Measurements from ENCODE around the gene ESD. TPM values are rescaled to one million over a fixed set of nuclear protein-coding genes. Genes with fewer than 3 reads are reported as not detected.
A peak's percentile ranks its signal among the peaks of the same experiment; 100 is the strongest.

The ESD gene
- total RNA-seq, 1 donor from 2014 or later = 42.4 TPM

DNA sequence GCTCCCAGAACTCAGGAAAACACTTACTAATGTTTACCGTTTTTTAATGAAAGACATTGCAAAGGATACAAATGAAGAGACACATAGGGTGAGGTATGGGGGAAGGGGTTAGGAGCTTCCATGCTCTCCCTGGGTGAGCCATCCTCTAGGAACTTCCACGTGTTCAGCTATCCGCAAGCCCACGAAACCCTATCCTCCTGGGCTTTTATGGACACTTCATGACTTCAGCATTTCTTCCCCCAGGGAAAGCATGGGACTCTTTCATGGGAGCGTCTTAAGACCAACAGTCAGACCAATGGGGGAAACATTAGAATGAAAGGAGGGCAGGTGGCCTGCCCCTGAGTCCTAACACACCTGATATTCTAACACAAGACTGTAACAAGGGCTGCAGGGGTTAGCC, 6.6 kb upstream of the ESD start:
- TF ChIP-seq, protein P1, sequence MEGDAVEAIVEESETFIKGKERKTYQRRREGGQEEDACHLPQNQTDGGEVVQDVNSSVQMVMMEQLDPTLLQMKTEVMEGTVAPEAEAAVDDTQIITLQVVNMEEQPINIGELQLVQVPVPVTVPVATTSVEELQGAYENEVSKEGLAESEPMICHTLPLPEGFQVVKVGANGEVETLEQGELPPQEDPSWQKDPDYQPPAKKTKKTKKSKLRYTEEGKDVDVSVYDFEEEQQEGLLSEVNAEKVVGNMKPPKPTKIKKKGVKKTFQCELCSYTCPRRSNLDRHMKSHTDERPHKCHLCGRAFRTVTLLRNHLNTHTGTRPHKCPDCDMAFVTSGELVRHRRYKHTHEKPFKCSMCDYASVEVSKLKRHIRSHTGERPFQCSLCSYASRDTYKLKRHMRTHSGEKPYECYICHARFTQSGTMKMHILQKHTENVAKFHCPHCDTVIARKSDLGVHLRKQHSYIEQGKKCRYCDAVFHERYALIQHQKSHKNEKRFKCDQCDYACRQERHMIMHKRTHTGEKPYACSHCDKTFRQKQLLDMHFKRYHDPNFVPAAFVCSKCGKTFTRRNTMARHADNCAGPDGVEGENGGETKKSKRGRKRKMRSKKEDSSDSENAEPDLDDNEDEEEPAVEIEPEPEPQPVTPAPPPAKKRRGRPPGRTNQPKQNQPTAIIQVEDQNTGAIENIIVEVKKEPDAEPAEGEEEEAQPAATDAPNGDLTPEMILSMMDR (IDR thresholded peaks at IDR 0.05; ENCODE audit: insufficient read depth, low read length, severe bottlenecking) = no peak
- Histone ChIP-seq H3K4me3 (ENCODE audit: low read depth, low read length) (no peak overlapping the region), H3K36me3 (ENCODE audit: control insufficient read depth, insufficient read depth, low read length) (no peaks in the 10 kb centered on the region), H3K27me3 (ENCODE audit: control insufficient read depth, insufficient read depth, low read length) (no peaks in the 10 kb centered on the region)
- FAIRE-seq (no peak), DNase-seq (ENCODE audit: low read depth) (no peak)

DNA sequence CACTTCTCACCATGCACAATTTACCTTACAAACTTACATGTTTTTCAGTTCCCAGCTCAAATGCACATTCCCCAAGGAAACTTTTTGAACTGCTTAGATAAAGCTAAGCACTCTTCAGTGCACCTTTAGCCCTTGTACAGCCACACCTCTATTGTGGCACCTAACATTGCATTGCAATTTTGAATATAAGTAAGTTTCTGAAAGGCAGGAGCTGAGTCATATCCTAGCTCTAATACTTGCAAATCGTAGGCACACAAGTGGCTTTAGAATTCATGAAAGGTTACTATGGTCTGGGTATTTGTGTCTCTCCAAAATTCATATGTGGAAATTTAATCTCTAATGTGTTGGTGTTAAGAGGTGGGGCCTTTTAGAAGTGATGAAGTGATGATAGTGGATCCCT, 4.9 kb upstream of the ESD start:
- FAIRE-seq = no peak

DNA sequence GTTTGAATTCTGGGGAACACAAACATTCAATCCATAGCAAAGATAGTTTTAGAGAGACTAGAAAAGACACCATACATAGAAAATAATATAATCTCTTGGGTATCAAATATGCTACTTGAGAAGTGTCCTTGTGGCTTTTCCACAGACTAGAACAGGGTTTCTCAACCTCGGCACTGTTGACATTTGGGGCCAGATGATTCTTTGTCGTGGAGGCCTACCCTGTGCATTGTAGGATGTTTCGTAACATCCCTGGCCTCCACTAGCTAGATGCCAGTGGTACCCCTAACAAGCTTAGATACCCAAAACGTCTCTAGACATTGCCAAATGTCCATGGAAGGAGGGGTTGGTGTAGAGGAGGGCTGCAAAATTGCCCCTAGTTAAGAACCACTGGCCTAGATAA, 2.2 kb upstream of the ESD start:
- FAIRE-seq = no peak
- no peak for DNase-seq (ENCODE audit: low read depth)
- TF ChIP-seq, protein P1 (IDR thresholded peaks at IDR 0.05; ENCODE audit: insufficient read depth, low read length, severe bottlenecking) = no peak
- no peaks in the 10 kb centered on the region for H3K27me3 ChIP-seq (ENCODE audit: control insufficient read depth, insufficient read depth, low read length)
- no peaks in the 10 kb centered on the region for H3K36me3 ChIP-seq (ENCODE audit: control insufficient read depth, insufficient read depth, low read length)
- H3K4me3 ChIP-seq (ENCODE audit: low read depth, low read length) = no peak overlapping the region

More for the DNA sequence above, 4.9 kb upstream of the ESD start:
- DNase-seq (ENCODE audit: low read depth) = peak; percentile 51
- no peaks in the 10 kb centered on the region for H3K36me3 ChIP-seq (ENCODE audit: control insufficient read depth, insufficient read depth, low read length)
- TF ChIP-seq, protein P1 (IDR thresholded peaks at IDR 0.05; ENCODE audit: insufficient read depth, low read length, severe bottlenecking) = no peak
- no peaks in the 10 kb centered on the region for H3K27me3 ChIP-seq (ENCODE audit: control insufficient read depth, insufficient read depth, low read length)
- no peak overlapping the region for H3K4me3 ChIP-seq (ENCODE audit: low read depth, low read length)

DNA sequence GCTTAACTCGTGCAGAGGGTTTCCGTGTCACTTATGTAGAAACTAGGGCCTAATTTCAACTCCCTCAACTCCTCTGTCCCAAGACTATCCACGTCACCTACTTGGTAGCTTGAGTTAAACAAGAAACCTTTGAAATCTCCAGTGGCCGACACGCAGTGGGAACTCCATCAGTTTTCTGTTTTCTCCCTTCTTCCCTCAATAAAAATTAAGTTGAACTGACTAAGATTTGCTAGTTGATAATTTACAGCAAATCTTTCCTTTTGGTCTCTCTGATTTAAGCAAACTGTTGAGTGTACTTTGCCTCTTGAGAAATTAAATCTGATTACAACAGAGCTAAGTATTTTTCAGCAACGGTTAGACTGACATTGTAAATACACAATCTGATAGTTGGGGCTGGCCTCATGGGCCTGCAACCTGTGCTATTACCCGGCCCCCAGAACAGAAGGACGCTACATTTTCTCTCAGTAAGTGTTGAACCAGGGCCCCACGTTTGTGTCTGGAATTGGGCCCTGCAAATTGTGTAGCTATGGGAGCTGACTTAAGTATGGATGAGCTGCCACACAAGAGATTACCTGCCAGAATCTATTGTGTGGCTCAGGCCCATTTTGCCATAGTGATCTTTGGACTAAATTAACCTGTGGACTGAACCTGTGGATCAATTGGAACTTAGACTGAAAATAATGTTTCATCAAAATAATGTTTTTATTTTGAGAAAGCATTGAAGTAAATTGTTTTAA, 708 bp upstream of the ESD start:
- Histone ChIP-seq H3K27me3 (ENCODE audit: control insufficient read depth, insufficient read depth, low read length) (no peaks in the 10 kb centered on the region), H3K4me3 (ENCODE audit: low read depth, low read length) (peak overlapping the region; percentile 99), H3K36me3 (ENCODE audit: control insufficient read depth, insufficient read depth, low read length) (no peaks in the 10 kb centered on the region)
- FAIRE-seq = no peak
- TF ChIP-seq, protein P1 (IDR thresholded peaks at IDR 0.05; ENCODE audit: insufficient read depth, low read length, severe bottlenecking) = no peak
- DNase-seq (ENCODE audit: low read depth) = no peak

DNA sequence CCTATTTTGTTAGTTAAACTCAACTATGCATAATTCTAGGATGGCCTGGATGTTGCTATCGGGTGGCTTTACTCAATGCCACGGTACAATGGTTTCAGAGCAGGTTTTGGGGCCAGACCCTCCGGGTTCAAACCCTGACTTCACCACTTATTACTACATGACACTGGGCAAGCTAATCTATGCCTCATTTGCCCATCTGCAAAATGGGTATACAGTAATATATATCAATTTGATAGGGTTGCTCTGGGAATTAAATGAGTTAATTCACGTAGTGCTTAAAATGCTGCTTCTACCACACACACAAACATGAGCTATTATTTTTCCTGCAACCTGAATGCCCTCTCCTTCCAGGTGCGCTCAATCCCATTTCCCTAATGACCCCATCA, 839 bp downstream of the ESD start:
- no peaks in the 10 kb centered on the region for H3K27me3 ChIP-seq (ENCODE audit: control insufficient read depth, insufficient read depth, low read length)
- peak overlapping the region; percentile 99 for H3K4me3 ChIP-seq (ENCODE audit: low read depth, low read length)
- H3K36me3 ChIP-seq (ENCODE audit: control insufficient read depth, insufficient read depth, low read length) = no peaks in the 10 kb centered on the region
- TF ChIP-seq, protein P1 (IDR thresholded peaks at IDR 0.05; ENCODE audit: insufficient read depth, low read length, severe bottlenecking) = no peak
- DNase-seq (ENCODE audit: low read depth) (no peak), FAIRE-seq (no peak)

DNA sequence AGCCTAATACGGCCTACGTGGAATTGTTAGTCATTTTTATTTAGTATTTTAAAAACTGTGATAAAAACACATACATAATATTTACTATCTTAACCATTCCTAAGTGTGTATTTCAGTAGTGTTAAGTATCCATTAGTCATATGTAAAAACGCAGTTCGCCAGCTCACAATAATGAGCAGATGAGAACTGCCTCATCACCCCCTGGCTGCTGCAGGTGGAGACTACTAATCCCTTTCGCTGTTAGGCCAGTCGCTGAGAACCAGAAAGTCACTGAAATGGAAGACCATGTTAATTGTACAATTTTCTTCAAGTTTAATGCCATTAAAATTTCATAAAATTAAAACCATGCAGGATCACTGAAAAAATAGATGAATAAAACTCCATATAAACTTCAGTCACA, 1.6 kb downstream of the ESD start:
- TF ChIP-seq, protein P1 (IDR thresholded peaks at IDR 0.05; ENCODE audit: insufficient read depth, low read length, severe bottlenecking) = no peak
- H3K4me3 ChIP-seq (ENCODE audit: low read depth, low read length) = no peak overlapping the region
- DNase-seq (ENCODE audit: low read depth) = peak; percentile 37
- H3K27me3 ChIP-seq (ENCODE audit: control insufficient read depth, insufficient read depth, low read length) = no peaks in the 10 kb centered on the region
- FAIRE-seq = no peak
- no peaks in the 10 kb centered on the region for H3K36me3 ChIP-seq (ENCODE audit: control insufficient read depth, insufficient read depth, low read length)

Measured in bronchial epithelial cell (primary cell).